HG03196 (cell line): Measurements from ENCODE around the gene LTV1.
A peak's percentile ranks its signal among the peaks of the same experiment; 100 is the strongest.

ENCODE experiments used
- ATAC-seq: cut with Tn5 transposase; IDR thresholded peaks from one replicate; pipeline ENCODE4 v1.9.1; 2021; ENCODE audit not compliant: unreplicated experiment

LTV1 gene

DNA sequence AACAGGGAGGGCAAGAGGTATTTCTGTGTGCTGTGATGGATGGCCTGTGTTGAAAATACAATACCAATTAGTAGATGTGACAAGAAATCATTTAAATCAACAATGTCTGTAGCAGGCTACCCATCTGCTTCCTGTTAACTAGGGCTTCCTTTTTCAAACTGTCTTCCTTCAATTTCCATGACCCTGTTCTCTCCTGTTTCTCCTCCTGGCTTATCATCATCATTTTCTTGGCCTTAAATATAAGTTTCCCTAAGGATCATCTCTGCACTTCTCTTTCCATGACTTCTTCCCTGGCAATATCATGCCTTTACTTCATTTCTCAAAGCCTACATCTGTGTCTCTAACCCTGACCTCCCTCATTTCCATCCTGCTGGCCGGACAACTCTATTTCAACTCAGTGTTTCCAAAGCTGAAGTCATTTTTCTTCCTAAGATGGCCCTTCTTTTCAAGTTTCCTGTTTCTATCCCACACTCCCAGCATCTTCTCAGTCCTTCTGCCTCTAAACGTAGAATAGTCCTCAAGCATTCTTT is 39.3 kb downstream of the LTV1 start:
- no peak for ATAC-seq

DNA sequence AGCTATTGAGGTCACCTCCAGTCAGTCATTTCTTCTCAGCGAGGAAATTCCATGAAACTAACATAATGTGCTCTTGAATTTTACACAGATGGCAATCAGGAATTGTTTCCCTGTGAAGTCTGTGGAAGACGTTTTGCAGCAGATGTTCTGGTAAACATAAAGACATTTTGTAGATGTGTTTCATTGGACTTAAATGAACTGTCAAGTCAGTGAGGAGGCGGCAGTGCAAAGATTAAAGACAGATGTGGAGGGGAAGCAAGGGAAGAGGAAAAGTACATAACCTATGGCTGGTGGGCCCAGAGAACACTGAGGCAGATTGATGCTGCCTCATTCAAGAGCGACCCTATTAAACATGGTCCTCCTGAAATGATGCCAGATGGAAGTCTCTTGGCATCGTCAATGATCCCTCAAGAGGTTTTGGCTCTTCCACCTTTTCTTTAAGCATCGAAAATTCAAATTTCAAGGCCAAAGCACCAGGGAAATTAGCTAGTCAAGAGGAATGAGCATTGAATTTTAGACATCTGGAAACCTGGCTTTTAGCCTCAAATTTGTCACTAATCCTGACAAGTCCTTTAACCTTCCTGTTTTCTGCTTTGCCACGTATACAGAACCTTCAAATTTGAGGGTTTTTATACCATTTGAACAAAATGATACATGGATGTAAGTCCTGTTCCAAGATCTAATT is 41.2 kb downstream of the LTV1 start:
- ATAC-seq, result no peak

DNA sequence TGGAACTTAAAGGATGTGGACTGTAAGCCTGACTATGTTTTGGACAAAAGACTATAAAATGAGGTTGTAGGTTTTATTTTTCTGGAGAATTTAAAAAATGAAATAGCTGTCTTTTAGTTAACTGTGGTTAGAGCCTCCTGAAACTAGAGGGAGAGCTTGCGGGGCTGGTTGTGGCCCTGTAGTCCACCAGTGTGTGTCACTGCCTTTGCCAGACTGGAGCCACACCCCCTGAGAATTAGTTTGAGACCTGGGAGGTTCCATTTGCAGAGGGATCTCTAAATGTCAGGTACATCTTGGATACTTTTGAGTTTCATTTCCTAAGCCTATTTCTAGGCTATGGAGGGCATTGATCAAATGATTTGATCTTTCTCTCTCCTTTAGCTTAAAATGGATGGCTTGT is 42.0 kb downstream of the LTV1 start:
- ATAC-seq, result no peak

DNA sequence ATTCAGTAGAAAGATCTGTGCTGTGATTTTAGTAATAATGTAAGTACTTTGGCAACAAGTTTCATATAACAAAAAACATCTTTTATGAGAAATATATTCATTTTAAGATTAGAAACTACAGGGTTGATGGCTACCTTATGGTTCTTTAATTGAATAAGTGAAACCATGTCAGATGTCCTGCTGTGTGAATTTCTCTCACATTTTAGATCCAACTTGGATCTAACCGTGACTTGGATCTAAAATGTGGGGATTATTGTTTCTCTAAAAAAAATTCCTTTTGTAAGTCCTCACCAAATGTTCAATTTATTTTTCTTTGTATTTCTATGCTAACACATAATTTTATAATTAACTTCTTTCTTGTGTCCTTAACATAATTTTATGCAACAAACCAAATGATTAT is 51.5 kb downstream of the LTV1 start:
- ATAC-seq, result no peak

DNA sequence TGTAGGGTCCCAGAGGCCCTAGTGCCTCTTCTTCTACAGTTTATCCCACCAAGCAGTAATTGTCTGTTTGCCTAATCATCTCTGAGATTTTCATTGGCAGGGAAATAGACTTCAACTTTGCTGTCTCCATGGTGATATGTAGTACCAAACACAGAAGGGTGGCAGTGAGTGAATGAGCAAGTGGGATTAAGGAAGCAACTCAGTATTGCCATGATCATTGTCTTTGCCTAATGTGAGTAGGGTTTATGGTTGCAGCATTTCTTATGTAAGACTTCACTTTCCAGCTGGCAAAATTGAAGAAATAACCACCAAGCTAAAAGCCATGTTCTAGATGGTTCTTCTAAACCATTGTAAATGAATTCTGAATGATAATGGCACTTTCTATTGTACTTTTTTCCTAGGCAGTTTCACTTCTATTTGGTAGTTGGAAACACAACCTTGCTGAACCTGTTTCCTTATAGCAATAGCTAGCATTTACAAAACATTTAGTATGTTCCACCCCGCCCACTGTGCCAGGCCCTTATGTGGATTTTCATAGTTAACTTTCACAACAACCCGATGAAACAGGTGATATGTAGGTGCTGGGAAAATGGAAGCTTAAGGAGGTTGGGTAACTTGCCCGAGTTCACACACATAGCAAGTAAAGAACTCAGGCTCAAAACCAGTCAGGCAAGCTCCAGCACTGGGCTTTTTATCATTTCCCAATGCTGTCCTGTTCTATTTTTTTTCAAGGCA is 53.2 kb downstream of the LTV1 start:
- no peak for ATAC-seq

DNA sequence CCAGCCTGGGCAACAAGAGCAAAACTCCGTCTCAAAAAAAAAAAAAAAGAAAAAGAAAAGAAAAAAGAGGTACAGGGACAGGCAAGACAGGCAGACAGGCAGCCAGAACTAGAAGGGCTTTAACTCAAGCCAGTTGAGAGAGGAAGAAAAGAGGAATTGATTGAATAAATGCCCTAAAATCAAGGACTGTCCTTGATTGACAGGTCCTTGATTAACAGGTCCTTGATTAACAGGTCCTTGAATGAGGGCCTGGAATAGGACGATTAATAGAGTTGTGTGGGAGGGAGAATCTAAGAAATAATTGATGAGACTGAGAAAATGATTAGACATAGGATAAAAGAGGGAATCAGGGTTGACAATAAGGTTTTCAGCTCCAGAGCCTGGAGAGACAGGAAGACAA is 57.2 kb downstream of the LTV1 start:
- ATAC-seq, result no peak

DNA sequence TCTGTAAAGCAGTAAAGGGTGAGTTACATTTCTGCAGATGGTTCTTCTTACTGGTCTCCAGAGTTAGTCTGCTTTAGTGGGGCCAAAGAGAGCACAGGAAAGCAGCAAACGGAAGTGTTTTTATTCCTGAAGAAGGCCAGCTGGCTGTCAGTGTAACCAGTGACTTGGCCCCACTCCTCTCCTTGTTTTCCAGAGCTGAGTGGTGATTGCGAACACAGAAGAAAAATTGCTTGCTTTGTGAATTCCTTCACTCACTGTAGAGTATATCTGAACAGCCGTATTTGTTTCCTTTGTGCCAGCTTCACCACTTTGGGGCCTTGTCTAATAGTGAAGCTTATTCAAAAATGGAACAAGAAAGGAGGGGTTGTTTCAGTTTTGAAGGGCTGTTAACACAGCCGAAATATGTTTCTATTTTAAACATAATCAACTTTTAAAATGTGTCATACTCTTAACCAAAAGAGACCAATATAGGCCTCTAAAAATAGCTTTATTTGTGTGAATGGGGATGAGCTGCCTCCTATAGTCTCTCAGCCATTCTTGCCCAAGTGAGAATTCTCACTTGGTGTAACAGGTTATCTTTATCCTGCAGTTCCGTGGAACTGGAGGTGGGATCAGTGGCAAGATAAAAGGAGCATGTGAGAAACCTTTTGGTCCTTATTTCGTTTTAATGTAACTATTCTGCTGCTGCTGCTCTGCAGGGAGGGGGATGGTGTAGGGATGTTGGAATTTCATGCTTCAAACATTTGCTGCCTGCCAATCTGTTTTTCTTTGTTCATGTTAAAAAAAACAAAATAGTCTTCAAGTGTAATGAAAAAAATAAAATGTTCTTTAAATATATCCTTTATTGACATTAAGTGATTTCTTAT is 59.0 kb downstream of the LTV1 start:
- peak; percentile 97 for ATAC-seq

DNA sequence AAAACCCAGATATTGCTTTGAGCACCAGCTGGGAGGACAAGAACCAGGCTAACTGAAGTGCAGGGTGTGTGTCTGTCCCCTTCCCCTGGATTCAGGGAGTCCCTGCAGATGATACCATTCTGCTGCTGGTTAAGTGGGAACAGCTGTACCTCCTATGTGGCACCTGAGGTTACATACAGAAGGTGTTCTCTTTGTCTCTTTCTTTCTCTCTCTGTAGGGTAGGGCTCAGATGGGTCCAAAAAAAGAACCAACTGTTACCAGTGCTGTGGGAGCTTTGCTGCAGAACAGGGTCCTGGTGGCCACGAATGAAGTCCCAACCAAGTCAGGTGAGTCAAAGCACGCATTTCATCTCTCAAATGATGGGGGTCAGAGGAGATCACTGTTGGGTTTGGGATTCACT is 59.7 kb downstream of the LTV1 start:
- no peak for ATAC-seq

DNA sequence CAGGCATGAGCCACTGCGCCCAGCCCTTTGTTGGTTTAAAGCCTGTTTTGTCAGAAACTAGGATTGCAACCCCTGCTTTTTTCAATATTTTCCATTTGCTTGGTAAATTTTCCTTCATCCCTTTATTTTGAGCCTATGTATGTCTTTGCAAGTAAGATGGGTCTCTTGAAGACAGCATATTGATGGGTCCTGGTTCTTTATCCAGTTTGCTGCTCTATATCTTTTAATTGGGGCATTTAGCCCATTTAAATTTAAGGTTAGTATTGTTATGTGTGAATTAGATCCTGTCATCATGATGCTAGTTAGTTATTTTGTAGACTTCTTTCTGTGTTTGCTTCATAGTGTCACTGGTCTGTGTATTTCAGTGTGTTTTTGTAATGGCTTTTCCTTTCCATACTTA is 67.9 kb downstream of the LTV1 start:
- no peak for ATAC-seq

DNA sequence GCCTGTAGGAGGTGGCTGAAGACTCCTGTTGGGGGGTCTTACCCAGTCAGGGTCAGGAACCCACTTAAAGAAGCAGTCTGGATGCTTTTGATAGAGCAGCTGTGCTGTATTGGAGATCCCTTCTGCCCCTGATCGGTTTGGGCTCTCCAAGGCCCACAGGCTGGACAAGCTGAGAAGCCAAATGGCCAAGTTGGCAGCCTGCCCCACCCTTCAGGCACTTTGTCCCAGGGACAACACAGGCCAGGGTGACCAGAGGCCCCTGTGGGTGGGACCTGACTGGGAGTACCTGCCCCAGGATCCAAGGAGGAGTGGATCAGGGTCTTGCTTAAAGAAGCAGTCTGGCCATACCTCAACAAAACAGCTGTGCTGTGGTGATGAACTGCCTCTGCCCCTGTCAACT is 69.5 kb downstream of the LTV1 start:
- no peak for ATAC-seq
